ENCODE results near the gene CDH11. TPM values are rescaled to one million over a fixed set of nuclear protein-coding genes. Genes with fewer than 3 reads are reported as not detected.

CDH11 gene
- total RNA-seq, 1 experiment from 2014 or later = 113 TPM

DNA sequence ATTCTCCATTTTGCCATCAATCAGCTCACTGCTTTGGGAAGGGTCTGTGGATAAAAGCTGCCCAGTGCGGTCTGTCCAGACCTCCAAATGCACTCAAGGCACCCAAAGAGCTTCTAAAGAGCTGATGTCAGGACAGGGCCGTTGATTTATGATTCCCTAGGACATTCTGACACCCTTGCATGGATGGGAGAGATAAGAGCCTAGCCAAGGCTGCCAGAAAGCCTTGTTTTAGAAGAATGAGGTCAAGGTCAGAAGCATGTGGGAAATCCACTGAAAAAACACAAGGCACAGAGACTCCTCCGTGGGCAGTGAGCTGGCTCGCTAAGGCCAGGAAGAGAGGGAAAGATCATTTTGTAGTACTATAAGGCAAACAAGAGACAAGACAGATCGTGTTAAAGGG lies 214.0 kb downstream of the CDH11 start:
- H3K36me3 ChIP-seq = no peaks in the 10 kb centered on the region
- H3K9me3 ChIP-seq (replicated peaks) = no peaks in the 10 kb centered on the region
- H3K27me3 ChIP-seq (replicated peaks) = no peaks in the 10 kb centered on the region
- no peak overlapping the region for H3K27ac ChIP-seq
- H3K4me1 ChIP-seq (replicated peaks) = no peaks in the 10 kb centered on the region; the same call in 1 of the 2 replicates
- no peak overlapping the region for H3K4me3 ChIP-seq
- DNase-seq (ENCODE audit: low read depth in 1 of 2, low spot score in 2 of 2) = no peak

DNA sequence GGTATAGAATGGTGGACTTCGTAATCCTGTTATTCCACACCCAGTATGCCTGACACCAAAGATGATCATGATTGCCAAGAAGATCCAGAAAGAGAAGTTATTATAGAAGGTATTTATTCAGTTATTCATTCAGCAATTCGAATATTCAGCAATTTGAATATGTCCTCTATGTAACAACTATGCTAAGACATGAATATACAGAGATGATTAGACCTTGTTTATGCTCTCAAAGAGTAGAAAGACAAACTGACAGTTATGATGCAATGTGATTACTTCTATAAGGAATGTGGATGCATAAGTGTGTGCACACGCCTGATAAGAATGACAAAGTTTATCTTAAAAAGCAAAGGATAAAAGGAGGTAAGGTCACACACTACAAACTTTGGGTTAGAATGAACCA lies 218.1 kb downstream of the CDH11 start:
- Histone ChIP-seq H3K36me3 (no peaks in the 10 kb centered on the region), H3K4me1 (replicated peaks) (no peaks in the 10 kb centered on the region), H3K4me3 (no peak overlapping the region), H3K9me3 (replicated peaks) (no peaks in the 10 kb centered on the region), H3K27ac (no peak overlapping the region), H3K27me3 (replicated peaks) (no peaks in the 10 kb centered on the region)
- no peak for DNase-seq (ENCODE audit: low read depth in 1 of 2, low spot score in 2 of 2)

DNA sequence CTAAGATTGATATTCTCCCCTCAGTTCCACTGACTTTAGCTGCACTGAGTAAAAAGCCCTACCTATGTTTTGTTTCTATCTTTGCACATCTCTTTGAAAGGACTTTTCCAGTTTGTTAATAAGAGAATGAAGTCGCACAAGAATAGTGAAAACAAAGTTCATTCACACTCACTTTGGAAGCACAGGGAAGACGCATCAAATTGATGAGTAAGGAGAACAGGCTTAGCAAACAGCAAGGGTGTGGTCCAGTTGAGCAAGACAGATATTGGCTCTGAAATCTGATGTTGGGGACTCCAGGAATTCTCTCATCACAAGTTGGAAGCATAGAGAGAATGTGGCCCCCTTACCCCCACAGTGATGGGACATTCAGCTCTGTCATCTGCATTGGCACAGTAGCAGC lies 221.3 kb downstream of the CDH11 start:
- H3K4me1 ChIP-seq (replicated peaks) = no peaks in the 10 kb centered on the region
- no peak overlapping the region for H3K27ac ChIP-seq

DNA sequence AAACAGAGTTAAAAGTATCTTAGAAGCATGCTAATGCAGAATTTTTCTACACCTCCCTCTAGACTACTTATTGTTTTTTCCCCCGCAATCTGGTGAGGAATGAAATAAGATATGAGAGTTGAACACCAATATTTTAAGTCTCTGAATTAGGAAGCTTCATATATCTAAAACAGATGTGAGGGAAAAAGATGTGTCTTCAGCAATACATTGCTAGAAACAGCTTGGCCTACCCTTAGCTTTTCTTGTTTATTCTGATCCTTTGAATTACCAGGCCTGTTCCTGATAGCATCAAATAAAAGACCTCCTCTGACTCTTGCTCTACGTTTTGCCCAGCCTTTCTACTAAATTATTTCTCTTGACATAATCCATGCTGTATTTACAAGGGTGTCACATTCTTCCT lies 221.8 kb downstream of the CDH11 start:
- DNase-seq (ENCODE audit: low read depth in 1 of 2, low spot score in 2 of 2) = no peak
- Histone ChIP-seq H3K27ac (no peak overlapping the region), H3K4me3 (no peak overlapping the region), H3K9me3 (replicated peaks) (no peaks in the 10 kb centered on the region), H3K27me3 (replicated peaks) (no peaks in the 10 kb centered on the region), H3K4me1 (replicated peaks) (no peaks in the 10 kb centered on the region), H3K36me3 (no peaks in the 10 kb centered on the region)

More for the DNA sequence above, 221.3 kb downstream of the CDH11 start:
- no peak overlapping the region for H3K4me3 ChIP-seq
- H3K9me3 ChIP-seq (replicated peaks) = no peaks in the 10 kb centered on the region
- no peaks in the 10 kb centered on the region for H3K27me3 ChIP-seq (replicated peaks)
- no peaks in the 10 kb centered on the region for H3K36me3 ChIP-seq
- DNase-seq (ENCODE audit: low read depth in 1 of 2, low spot score in 2 of 2) = no peak

DNA sequence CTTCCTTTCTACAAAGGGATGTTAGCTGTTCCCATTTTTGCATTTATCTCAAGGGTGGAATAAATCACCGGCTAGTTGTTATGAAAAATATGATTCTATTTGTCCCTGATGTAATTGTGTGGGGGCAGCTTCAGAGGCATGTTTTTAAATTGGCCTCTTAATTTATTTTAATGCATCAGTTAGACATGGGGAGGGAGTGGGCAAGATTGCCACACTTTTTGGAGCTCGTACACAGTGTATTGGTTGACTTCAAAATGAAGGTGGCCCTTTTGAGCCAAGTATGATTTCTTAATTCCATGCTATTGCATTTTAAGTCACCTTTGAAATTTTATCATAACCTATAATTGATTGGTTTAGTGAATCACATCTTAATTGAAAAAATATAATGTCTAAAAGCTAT lies 223.7 kb downstream of the CDH11 start:
- Histone ChIP-seq H3K4me1 (replicated peaks) (peaks cover 6% of the 10 kb centered on the region), H3K36me3 (no peaks in the 10 kb centered on the region)

More for the DNA sequence above, 223.7 kb downstream of the CDH11 start:
- H3K27ac ChIP-seq = no peak overlapping the region
- no peaks in the 10 kb centered on the region for H3K9me3 ChIP-seq (replicated peaks)
- no peaks in the 10 kb centered on the region for H3K27me3 ChIP-seq (replicated peaks)
- no peak for DNase-seq (ENCODE audit: low read depth in 1 of 2, low spot score in 2 of 2)
- H3K4me3 ChIP-seq = no peak overlapping the region
